Right ventricle myocardium inferior (tissue), 1 donor: Measurements from ENCODE around the gene PIGV. TPM values are rescaled to one million over a fixed set of nuclear protein-coding genes. Genes with fewer than 3 reads are reported as not detected.
"Not testable (repeated sequence)": the region's sequence is repeated elsewhere in the genome, so short reads cannot be mapped to it uniquely, and the experiment has no call there.

Source experiments
- ATAC-seq: fragments of 200-7000 bp; cut with Tn5 transposase; one replicate; pipeline ENCODE4 v1.9.1; 2020; ENCODE audit warnings: mild to moderate bottlenecking, moderate library complexity
- DNase-seq: peaks from one replicate; pipeline ENCODE4 v3.0.0; 2021; ENCODE audit errors: missing footprints
- intact Hi-C: fragments of 100-400 bp; cut with DNase I; formaldehyde crosslinking; loops from one replicate; pipeline ENCODE4 v1.11.0; 2022
- total RNA-seq: library from RNA; stranded (reverse); fragmentation: NEBNext Ultra II Directional; extraction: Animal tissue kit (Norgen Biotek cat#: 25700); gene quantifications from one replicate; pipeline ENCODE4 v1.2.1, GENCODE V29; 2021
- donor health status: DM: no; HTN: yes; CAD: no; lungs with severe emphysema.

Gene PIGV
- total RNA-seq, 1 donor from 2014 or later = 6.1 TPM

- DNase-seq (peak; percentile 91), ATAC-seq (peak; percentile 81)
- intact Hi-C loops = no loop called here
These were observed 38.7 kb downstream of the PIGV start, which contains the start of gene ZDHHC18 for GRCh38 chr1:26826261-26827105. ZDHHC18 (plus strand) TSS chr1:26826688; CDS start chr1:26826805, 117 bp downstream.

GRCh38 chr1:26827106-26827604 lies 39.4 kb downstream of the PIGV start:
- intact Hi-C loops = no loop called here
- ATAC-seq (no peak), DNase-seq (no peak)

- no peak for ATAC-seq
- intact Hi-C loops = no loop called here
- DNase-seq = no peak
These were observed 39.9 kb downstream of the PIGV start for GRCh38 chr1:26827663-26828062.

DNA sequence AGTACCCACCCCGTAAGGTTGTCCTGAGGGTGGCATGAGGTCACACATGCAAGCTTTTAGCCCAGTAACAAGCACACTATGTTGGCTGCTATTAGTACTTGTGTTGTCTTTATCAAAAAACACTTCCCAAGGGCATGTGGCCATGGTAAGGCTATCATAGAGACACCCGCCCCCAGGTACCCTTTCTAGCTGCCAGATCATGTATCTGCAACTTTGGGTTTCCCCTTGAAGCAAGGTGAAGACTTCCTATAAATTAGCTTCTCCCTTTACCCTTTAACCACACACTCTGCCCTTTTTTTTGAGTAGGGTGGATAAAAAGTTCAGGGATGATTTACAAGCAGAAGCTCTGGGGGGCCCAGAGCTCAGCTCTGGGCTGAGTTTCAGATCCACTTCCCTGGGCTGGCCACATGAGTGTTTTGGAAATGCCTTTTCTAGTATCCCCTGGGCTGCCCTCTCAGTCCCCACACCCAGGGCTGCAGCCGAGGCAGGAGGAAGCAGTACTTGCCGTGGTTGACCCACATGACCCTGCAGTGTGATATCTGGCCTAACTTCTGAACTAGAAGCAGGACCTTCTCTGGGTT lies 40.8 kb downstream of the PIGV start:
- DNase-seq = no peak
- intact Hi-C loops = no loop called here
- ATAC-seq = peak; percentile 50

DNA sequence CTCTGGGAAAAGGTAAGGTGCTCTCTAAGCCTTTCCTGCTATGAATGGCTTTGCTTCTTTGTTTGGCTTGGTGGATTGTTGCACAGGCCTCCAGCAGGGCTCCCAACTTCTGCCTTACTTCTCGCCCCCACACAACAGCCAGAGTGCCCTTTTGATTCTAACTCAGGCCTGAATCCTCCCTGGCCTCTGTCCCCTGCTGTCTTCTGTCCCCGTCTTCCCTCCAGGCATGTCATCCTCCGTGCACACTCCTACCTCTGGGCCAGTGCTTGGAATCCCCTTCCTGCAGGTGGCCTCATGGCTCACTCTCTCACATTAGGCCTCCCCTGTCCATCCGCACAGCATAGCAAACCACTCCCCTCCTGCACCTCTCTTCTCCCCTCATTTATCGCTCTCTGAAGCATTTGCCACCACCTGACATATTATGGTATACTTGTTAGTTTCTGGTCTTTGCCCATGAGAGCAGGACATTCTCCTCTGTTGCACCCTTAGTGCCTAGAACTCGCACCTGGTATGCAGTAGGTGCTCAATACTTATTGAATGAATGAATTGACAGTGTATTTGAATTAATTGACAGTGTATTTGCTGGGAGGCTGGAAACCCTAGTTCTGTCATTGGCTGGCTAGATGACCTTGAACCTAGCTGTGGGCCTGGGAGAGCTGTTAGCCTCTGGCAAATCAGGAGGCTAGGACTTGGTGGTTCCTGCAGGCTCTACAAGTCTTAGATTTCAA lies 41.6 kb downstream of the PIGV start:
- ATAC-seq (no peak), DNase-seq (no peak)
- intact Hi-C loops = no loop called here

DNA sequence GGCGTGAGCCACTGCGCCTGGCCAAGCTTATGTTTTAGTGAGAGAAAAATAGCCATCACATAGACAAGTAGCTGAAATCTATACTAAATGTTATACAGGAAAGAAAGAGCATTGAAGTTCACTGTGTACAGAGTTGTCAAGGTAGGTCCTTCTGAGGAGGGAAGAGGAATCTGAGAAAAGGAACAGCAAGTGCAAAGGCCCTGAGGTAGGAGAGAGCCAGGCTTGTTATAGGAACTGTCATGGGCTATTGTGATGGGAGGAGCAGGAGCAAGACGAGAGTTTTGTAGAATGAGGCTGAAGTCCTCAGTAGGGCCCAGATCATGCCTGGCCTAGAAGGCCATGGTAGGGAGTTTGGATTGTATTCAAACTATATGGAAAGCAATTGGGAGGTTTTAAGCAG lies 43.3 kb downstream of the PIGV start:
- intact Hi-C loops = no loop called here
- ATAC-seq = no peak
- no peak for DNase-seq

DNA sequence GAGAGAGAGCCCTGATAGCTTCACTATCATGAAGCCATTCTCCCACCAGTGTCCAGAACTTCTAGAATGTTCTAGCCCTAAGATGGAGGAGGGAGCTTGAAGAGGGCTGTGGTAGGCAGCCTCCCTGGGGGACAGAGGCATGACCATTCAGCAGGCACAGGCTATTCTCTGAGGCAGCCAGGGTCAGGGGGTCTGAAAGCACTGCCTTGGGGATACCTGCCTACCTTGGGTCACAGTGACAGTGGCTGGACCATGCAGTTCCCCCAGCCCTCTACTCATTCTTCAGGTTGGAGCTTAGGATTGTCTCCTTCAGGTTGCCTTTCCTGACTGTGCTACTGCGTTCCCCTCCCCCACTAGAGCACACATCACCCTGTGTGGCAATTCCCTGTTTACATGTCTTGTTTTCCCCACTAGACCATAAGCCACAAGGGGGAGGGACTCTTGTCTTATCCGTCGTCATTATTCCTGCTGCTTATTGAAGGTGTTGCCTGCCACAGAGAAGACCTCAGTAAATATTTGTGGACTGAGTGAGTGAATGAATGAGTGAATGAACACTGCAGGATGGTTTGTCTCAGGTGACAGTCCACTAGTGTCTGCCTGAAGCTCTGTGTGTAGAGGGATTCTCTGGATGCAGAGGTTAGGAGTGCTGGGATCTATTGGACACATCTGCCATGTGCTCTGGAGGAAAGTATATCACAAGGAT lies 43.9 kb downstream of the PIGV start:
- intact Hi-C loops = no loop called here
- ATAC-seq (no peak), DNase-seq (no peak)

DNA sequence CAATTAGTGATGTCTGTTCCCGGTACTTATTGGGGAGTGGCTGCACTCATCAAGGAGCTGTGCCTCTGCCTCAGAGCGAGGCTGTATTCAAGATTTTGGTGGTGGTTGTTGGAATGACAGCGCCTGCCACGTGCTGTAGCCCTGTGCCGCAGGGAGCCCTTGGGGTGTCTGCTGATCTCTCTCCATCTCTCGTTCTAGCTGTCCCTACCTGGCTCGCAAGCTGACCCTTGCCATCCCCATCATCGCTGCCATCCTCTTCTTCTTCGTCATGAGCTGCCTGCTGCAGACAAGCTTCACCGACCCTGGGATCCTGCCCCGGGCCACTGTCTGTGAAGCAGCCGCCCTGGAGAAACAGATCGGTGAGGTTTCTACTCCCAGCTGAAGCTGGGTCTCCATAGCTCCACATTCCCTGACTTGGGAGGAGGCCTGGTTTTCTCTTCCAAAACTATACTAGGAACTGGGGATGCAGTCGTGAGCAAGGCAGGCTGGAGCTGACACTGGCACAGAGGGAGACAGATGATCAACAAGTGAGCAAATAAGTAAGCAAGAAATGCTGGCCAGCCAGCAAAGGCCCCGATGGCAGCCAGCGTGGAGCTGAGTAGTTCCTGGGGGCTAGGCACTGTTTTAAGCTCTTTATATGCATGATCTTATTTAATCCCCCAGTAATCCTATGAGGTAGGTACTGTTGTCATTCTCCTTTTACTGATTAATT lies 44.7 kb downstream of the PIGV start:
- DNase-seq (no peak), ATAC-seq (no peak)
- intact Hi-C loops = no loop called here

DNA sequence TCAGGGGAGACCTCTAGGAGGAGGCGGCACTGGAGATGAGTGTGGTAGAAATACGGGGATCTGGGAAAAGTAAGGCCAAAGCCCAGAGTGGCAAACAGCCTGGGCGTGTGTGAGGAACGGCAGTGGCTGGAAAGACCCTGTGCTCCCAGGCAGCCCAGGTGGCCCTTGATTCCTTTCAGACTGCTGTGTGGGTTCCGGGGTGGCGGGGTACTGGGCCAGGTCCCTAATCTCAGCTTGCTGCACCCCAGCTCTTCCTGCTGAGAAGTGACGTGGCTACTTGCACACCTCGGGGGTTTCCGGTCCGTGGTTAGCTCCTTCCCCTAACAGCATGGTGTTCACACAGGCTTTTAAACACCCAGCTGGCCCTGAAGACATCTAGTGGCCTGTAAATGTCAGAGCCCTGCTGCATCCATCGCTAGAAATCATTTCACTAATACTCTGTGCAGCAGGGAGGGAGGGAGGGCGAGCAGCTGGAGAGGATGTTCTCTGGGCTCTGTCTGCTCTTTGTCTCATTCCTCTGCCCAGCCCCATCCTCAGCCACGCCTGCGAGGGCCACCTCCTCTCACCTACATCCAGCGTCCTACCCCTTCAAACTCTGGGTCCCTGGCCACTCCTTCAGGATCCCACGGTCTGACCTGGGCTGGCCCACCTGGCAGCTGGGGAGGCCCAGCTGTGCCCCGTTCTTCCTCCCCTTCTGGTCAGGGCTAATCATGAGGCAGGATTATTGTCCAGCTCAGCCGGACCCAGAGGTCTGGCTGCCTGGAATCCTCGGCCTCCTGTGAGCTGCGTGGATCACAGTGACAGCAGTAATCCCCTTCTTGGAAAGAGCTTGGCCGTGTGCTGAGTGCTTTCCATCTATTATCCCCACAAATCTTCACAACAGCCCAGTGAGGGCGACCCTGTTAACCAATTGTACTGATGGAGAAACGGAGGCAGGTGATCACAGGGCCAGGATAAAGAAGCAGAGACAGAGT lies 46.0 kb downstream of the PIGV start:
- ATAC-seq (no peak), DNase-seq (peak; percentile 83)
- intact Hi-C loops = no loop called here

- DNase-seq, intact Hi-C loops, ATAC-seq: not testable (repeated sequence)
These were observed 49.9 kb downstream of the PIGV start for GRCh38 chr1:26837665-26838064.

DNA sequence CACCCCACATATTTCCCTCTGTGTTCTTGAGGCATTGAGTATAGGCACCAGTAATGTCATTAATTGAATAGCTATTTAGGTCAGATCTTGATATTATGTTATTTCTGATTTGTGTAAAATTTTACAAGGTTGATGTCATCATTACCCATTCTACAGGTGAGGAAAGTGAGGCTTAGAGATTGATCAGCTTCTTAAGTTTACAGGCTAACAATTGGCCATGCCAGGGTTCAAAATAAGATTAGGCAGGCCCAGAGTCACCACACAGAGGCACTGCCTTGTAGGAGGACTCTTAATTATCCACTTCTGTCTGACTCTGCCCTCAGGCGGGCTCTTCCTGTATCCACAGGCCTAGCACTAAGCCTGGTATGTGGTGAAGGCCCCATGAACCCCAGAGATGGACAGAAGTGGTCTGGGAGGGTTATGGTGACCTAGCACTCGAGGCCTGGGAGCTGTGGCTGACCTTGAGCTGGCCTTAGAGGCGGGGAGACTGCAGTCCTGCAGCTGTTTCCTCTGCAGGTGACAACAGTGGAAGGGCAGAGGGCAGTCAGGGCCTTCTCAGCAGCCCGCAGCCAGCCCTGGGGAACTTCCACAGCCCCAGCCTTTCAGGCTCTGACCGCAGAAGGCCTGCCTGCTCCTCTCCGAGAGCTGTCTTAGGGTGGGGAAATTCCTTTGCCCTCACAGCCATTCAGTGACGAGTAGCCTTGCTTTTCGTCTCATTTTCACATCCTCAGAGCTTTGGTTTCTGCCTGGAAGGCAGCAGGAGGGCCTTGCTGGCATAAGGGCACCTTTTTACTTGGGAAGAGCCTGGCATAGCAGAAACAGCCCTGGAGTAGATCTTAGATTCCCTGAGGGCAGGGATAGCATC lies 51.0 kb downstream of the PIGV start:
- DNase-seq = no peak
- peak; percentile 43 for ATAC-seq
- intact Hi-C loops = no loop called here

- intact Hi-C loops = no loop called here
- DNase-seq (no peak), ATAC-seq (no peak)
These were observed 51.6 kb downstream of the PIGV start for GRCh38 chr1:26839339-26839722.

GRCh38 chr1:26839779-26840178 lies 52.0 kb downstream of the PIGV start:
- ATAC-seq (no peak), DNase-seq (no peak)
- intact Hi-C loops = no loop called here

GRCh38 chr1:26844424-26845196 lies 56.9 kb downstream of the PIGV start:
- ATAC-seq = no peak
- DNase-seq = no peak
- intact Hi-C loops = no loop called here

DNA sequence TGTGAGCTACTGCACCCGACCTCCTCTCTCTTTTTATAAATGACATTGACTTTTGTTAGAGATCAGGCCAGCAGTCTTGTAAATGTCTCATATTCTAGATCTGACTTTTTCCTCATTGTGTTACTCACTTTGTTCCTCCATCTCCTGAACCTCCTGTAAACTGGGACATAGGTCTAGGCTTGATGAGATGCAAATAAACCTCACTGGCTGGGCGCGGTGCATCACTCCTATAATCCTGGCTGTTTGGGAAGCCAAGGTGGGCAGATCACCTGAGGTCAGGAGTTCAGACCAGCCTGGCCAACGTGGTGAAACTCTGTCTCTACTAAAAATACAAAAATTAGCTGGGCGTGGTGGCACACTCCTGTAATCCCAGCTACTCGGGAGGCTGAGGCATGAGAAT lies 60.1 kb downstream of the PIGV start:
- ATAC-seq, DNase-seq, intact Hi-C loops: not testable (repeated sequence)
